CD4-positive, alpha-beta memory T cell (primary cell): ENCODE results near the gene STAG1. TPM values are rescaled to one million over a fixed set of nuclear protein-coding genes. Genes with fewer than 3 reads are reported as not detected.

Experiments
- CTCF ChIA-PET: fragments of 350-600 bp; sonication (Branson Sonifier 250); formaldehyde crosslinking; loops from one replicate; lab custom pipeline; 2021; ENCODE audit warnings: inconsistent platforms; ENCODE audit not compliant: partially characterized antibody; lab: Charles Lee
- POLR2A ChIA-PET: fragments of 350-600 bp; sonication (Branson Sonifier 250); formaldehyde crosslinking; loops from one replicate; lab custom pipeline; 2021; ENCODE audit not compliant: partially characterized antibody; lab: Charles Lee
- DNase-seq, 5 donors: peaks; one replicate each; pipeline versions ENCODE4 v3.0.0 to v3.0.0-alpha.2; 2020 to 2022; ENCODE audit warnings: mixed read lengths in 1 of 5
- H3K27ac ChIP-seq: one replicate; pipeline ENCODE4 v1.7.0; 2013; ENCODE audit warnings: low read depth, low read length
- H3K27me3 ChIP-seq: 2 replicates; pipeline ENCODE4 v1.7.0; 2013; ENCODE audit warnings: mild to moderate bottlenecking, low read length, moderate library complexity; ENCODE audit not compliant: insufficient read depth
- H3K36me3 ChIP-seq: 2 replicates; pipeline ENCODE4 v1.7.0; 2013; ENCODE audit warnings: mild to moderate bottlenecking, low read length, moderate library complexity; ENCODE audit not compliant: insufficient read depth
- H3K4me1 ChIP-seq: 2 replicates; pipeline ENCODE4 v1.7.0; 2013; ENCODE audit warnings: mild to moderate bottlenecking, low read length, moderate library complexity; ENCODE audit not compliant: insufficient read depth
- H3K4me3 ChIP-seq, 2 donors: one replicate each; pipeline ENCODE4 v1.7.0; 2013; ENCODE audit warnings: low read length in 2 of 2, mild to moderate bottlenecking in 1 of 2
- H3K9me3 ChIP-seq, 2 donors: one replicate each; pipeline ENCODE4 v1.7.0; 2013; ENCODE audit warnings: low read length in 2 of 2, control low read depth in 1 of 2; ENCODE audit not compliant: control insufficient read depth in 1 of 2
- H3K27ac Mint-ChIP-seq, 7 donors: one replicate each; pipeline ENCODE4 v1.8.0; 2020 to 2021; ENCODE audit warnings: mixed read lengths in 7 of 7, mild to moderate bottlenecking in 6 of 7, inconsistent platforms in 3 of 7, moderate library complexity in 3 of 7
- H3K27me3 Mint-ChIP-seq, 2 donors: one replicate each; pipeline ENCODE4 v1.8.0; 2020 to 2021; ENCODE audit warnings: mixed read lengths in 2 of 2
- H3K36me3 Mint-ChIP-seq, 2 donors: one replicate each; pipeline ENCODE4 v1.8.0; 2020 to 2021; ENCODE audit warnings: mixed read lengths in 2 of 2, inconsistent platforms in 1 of 2, mild to moderate bottlenecking in 1 of 2
- H3K4me1 Mint-ChIP-seq, 4 donors: one replicate each; pipeline ENCODE4 v1.8.0; 2020 to 2021; ENCODE audit warnings: mixed read lengths in 4 of 4, mild to moderate bottlenecking in 1 of 4
- H3K4me3 Mint-ChIP-seq, 8 donors: one replicate each; pipeline ENCODE4 v1.8.0; 2020 to 2021; ENCODE audit warnings: mixed read lengths in 8 of 8, mild to moderate bottlenecking in 7 of 8, moderate library complexity in 6 of 8, inconsistent platforms in 3 of 8
- H3K9me3 Mint-ChIP-seq, 8 donors: one replicate each; pipeline ENCODE4 v1.8.0; 2020 to 2021; ENCODE audit warnings: mixed read lengths in 8 of 8, mild to moderate bottlenecking in 5 of 8, inconsistent platforms in 3 of 8, moderate library complexity in 1 of 8
- intact Hi-C: fragments of 100-400 bp; cut with micrococcal nuclease; formaldehyde crosslinking; loops from one replicate; pipeline ENCODE4 v1.15.1; 2023
- polyA plus RNA-seq, 2 donors: library from polyadenylated mRNA; unstranded; fragments of 300-500 nt; fragmentation: Illumina TruSeq; gene quantifications; one replicate each; pipeline ENCODE4 v1.2.3, GENCODE V29; 2021
- total RNA-seq, 2 experiments: library from RNA; stranded (reverse); gene quantifications; one replicate each; pipeline ENCODE4 v1.2.3, GENCODE V29; 2021

The STAG1 gene
- total and polyA plus RNA-seq, 4 experiments from 2014 or later, result 17.6 to 56.1 (median 37.1) TPM

DNA sequence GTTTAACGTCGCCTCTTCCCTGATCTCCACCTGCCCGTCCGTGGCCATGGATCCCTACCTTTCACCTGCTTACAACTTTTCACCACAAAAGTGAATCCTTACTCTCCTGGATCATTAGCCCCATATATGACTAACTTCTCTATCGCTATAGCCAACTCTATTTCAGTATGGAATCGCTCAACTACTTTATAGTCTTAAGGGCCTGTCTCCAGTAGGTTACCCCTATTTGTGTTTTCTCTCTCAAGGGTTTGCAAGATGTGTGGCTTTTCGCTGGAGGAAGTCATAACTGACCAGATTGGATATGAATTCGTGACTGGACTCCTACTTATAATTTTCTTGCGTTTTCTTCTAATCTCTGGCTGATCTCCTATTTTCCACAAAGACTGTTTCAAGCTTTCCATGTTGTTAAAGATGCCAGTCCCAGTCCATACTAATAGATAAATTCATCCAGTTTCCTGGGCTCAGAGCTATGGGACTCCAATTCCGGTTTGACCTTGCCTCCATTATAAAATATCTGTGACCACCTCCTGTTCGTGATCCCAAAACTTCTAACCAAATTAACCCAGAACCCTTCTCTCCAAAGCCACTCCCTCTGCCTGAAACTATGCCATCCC is 1.3 kb upstream of the STAG1 start:
- no peaks in the 10 kb centered on the region for H3K9me3 ChIP-seq
- peaks cover 43% of the 10 kb centered on the region for H3K4me1 ChIP-seq
- intact Hi-C loops, result loop anchor here (1.0 to 10.0 kb wide), 4 partner anchors 65 to 1841 kb away; partner anchors contain the start of genes CEP70 and SLC35G2
- no peak for DNase-seq
- H3K36me3 ChIP-seq, result no peaks in the 10 kb centered on the region
- H3K36me3 Mint-ChIP-seq, result peaks cover 0 to 15% of the 10 kb centered on the region in 2 donors
- H3K27ac ChIP-seq, result peak overlapping the region; percentile 80
- ChIA-PET CTCF (interaction anchor here (0.9 to 9.6 kb wide), 36 partner anchors 8 to 1841 kb away, joined by 3 to 206 read pairs (median 6); partner anchors contain the start of genes CEP70, MSL2, NCK1 and PCCB), POLR2A (interaction anchor here (0.7 to 6.4 kb wide), 28 partner anchors 11 to 682 kb away, joined by 3 to 143 read pairs (median 6); partner anchors contain the start of genes IL20RB, MSL2, NCK1 and PCCB)
- peak overlapping the region; percentile 95 to 99 (median 98) for H3K27ac Mint-ChIP-seq
- peak overlapping the region; percentile 72 to 94 for H3K4me3 ChIP-seq
- peaks cover 0 to 2% (median 0%) of the 10 kb centered on the region in 8 donors for H3K9me3 Mint-ChIP-seq
- H3K4me3 Mint-ChIP-seq, result peak overlapping the region; percentile 81 to 97 (median 91)
- no peaks in the 10 kb centered on the region for H3K27me3 ChIP-seq
- peaks cover 34 to 53% (median 42%) of the 10 kb centered on the region in 4 donors for H3K4me1 Mint-ChIP-seq
- peaks cover 0 to 2% of the 10 kb centered on the region in 2 donors for H3K27me3 Mint-ChIP-seq

DNA sequence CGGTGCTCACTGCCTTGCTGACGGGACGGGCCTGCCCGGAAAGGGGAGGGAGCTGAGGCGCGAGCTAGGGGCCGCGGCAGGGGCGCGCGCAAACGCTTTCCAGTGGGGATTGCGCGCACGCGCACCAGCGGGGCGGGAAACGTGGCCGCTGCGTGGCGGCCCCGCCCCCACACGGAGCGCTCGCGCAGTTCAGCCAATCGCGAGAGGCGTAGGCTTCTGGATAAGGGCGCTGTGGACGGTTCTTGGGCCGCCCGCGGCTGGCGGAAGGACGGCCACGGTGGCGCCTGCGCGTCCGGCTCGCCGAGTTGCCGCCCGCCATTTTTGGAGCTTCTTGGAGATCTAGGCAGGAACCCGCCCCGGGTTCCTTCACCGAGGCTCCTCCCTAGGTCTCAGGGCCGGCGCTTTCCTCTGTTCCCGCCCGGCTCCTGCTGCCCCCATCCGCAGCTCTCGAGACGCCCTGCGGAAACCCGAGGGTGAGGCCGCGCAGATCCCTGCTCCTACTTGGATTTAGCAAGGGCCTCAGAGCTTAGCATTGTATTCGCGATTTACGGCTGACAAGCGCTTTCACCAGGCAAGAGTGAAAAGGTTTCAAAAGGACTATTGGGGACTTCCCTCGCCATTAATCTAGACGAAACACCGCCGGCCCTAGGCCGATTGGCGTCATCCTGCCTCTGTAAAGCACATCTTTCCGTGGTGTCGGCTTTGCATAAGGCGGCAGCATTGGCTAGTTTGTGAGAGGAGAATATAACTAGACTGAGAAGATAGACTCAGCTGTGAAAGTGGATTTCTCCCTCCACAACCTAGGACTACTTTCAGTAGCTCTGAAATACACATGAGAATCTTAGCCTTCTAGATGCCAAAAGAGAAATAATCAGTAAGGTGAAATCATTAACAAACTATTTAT is 496 bp upstream of the STAG1 start:
- Mint-ChIP-seq H3K27ac (peak overlapping the region; percentile 95 to 99 (median 98)), H3K9me3 (no peaks in the 10 kb centered on the region), H3K4me1 (peaks cover 32 to 53% (median 39%) of the 10 kb centered on the region in 4 donors), H3K4me3 (peak overlapping the region; percentile 87 to 97 (median 94)), H3K36me3 (peaks cover 0 to 15% of the 10 kb centered on the region in 2 donors), H3K27me3 (no peaks in the 10 kb centered on the region)
- Histone ChIP-seq H3K4me1 (peaks cover 44% of the 10 kb centered on the region), H3K9me3 (no peaks in the 10 kb centered on the region), H3K27me3 (no peaks in the 10 kb centered on the region), H3K27ac (peak overlapping the region; percentile 80), H3K36me3 (no peaks in the 10 kb centered on the region), H3K4me3 (peak overlapping the region; percentile 72 to 94)
- ChIA-PET CTCF (interaction anchor here (0.5 to 9.6 kb wide), 131 partner anchors 8 to 1841 kb away, joined by 3 to 206 read pairs (median 4); partner anchors contain the start of genes CEP70, MSL2, NCK1 and PCCB), POLR2A (interaction anchor here (0.6 to 6.4 kb wide), 53 partner anchors 10 to 1422 kb away, joined by 3 to 143 read pairs (median 5); partner anchors contain the start of genes DBR1, IL20RB, MSL2 and NCK1)
- peak; percentile 97 to 99 (median 99) for DNase-seq
- intact Hi-C loops, result loop anchor here (1.0 to 10.0 kb wide), 10 partner anchors 66 to 1842 kb away; partner anchors contain the start of genes CEP70, MSL2, NCK1 and PCCB

DNA sequence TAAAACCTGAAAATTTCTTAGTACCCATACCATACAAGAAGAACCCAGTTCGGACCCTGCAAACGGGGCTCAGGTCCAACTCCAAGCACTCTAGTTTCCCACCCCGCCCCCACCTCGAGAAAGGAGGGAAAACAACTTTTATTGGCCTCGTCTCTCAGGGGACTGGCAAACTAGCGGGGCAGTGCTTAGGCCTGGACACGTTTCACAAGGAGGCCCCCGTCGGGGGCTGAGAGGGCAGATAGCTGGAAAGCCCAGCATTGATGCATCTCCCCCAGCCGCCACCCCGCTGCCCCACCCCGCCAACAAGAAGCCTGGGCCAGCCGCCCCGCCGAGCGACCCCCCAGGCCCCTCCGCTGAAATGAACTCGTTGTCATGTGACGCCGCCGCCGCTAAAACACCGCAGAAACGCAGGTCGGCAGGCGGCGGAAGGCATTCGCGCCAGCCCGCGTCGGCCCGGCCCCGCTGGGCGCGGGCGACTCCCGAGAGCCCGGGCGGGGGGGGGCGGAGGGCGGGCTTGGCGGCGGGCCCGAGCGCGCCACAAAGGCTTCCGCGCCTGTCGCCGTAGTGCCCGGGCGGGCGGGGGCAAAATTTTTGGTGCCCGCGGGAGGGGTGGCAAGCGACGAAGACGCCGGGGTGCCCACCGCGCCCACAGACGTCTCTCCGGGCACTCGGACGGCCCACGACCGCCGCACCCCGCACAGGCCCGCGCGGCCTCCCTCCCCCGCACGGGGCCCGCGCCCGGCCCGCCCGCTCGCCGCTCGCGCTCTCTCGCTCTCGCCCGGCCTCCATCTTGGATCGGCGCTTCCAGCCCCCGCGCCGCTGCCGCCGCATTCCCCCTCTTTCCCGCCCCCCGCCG is 634 bp downstream of the STAG1 start:
- Histone ChIP-seq H3K27me3 (no peaks in the 10 kb centered on the region), H3K4me1 (peaks cover 46% of the 10 kb centered on the region), H3K27ac (peak overlapping the region; percentile 80), H3K9me3 (no peaks in the 10 kb centered on the region), H3K36me3 (no peaks in the 10 kb centered on the region), H3K4me3 (peak overlapping the region; percentile 76 to 94)
- no peaks in the 10 kb centered on the region for H3K9me3 Mint-ChIP-seq
- ChIA-PET CTCF (interaction anchor here (0.8 to 9.6 kb wide), 66 partner anchors 10 to 1843 kb away, joined by 3 to 206 read pairs (median 5); partner anchors contain the start of genes CEP70, MSL2, NCK1 and PCCB), POLR2A (interaction anchor here (0.6 to 6.4 kb wide), 36 partner anchors 14 to 1423 kb away, joined by 3 to 143 read pairs (median 6); partner anchors contain the start of genes DBR1, IL20RB, MSL2 and NCK1)
- H3K4me3 Mint-ChIP-seq, result peak overlapping the region; percentile 92 to 97 (median 96)
- intact Hi-C loops, result loop anchor here (1.0 to 10.0 kb wide), 10 partner anchors 17 to 1843 kb away; partner anchors contain the start of genes CEP70, MSL2, NCK1 and PCCB
- peaks cover 33 to 59% (median 45%) of the 10 kb centered on the region in 4 donors for H3K4me1 Mint-ChIP-seq
- H3K27me3 Mint-ChIP-seq, result no peaks in the 10 kb centered on the region
- peak; percentile 62 to 75 (median 68) for DNase-seq
- H3K27ac Mint-ChIP-seq, result peak overlapping the region; percentile 95 to 99 (median 98)
- peaks cover 0 to 15% of the 10 kb centered on the region in 2 donors for H3K36me3 Mint-ChIP-seq

DNA sequence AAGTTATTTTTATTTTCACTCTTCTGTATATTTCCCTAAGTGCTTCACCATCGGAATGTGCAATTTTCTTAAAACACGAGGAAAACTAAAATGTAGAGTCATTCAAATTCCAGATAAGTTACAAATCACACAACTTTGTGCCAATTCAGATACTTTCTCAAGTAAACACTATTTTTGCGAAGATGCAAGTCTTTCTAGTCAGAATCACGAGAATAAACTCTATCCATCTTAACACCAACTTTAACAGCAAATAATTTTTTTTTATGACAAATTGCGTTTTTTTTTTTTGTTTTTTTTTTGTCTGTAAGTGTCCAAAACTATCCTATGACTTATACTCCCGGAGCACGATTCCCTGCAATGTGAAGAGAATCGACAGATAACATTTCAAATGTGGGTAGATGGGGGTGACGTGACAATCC is 1.3 kb downstream of the STAG1 start:
- Mint-ChIP-seq H3K4me3 (peak overlapping the region; percentile 84 to 97 (median 94)), H3K9me3 (no peaks in the 10 kb centered on the region), H3K36me3 (peaks cover 4 to 15% of the 10 kb centered on the region in 2 donors), H3K27ac (peak overlapping the region; percentile 84 to 97 (median 93)), H3K27me3 (no peaks in the 10 kb centered on the region), H3K4me1 (peaks cover 37 to 66% (median 49%) of the 10 kb centered on the region in 4 donors)
- Histone ChIP-seq H3K36me3 (no peaks in the 10 kb centered on the region), H3K27me3 (no peaks in the 10 kb centered on the region), H3K4me1 (peaks cover 52% of the 10 kb centered on the region), H3K4me3 (peak overlapping the region; percentile 76 to 94), H3K9me3 (no peaks in the 10 kb centered on the region), H3K27ac (peak overlapping the region; percentile 80)
- CTCF ChIA-PET, result interaction anchor here (1.9 to 9.6 kb wide), 5 partner anchors 24 to 555 kb away, joined by 7 to 206 read pairs (median 80); partner anchors contain the start of genes MSL2 and NCK1
- POLR2A ChIA-PET, result interaction anchor here (2.2 to 6.4 kb wide), 6 partner anchors 21 to 555 kb away, joined by 11 to 143 read pairs (median 38); partner anchors contain the start of genes MSL2 and NCK1
- DNase-seq, result no peak
- intact Hi-C loops, result loop anchor here (2.0 to 10.0 kb wide), 3 partner anchors 16 to 1844 kb away; partner anchors contain the start of gene CEP70

DNA sequence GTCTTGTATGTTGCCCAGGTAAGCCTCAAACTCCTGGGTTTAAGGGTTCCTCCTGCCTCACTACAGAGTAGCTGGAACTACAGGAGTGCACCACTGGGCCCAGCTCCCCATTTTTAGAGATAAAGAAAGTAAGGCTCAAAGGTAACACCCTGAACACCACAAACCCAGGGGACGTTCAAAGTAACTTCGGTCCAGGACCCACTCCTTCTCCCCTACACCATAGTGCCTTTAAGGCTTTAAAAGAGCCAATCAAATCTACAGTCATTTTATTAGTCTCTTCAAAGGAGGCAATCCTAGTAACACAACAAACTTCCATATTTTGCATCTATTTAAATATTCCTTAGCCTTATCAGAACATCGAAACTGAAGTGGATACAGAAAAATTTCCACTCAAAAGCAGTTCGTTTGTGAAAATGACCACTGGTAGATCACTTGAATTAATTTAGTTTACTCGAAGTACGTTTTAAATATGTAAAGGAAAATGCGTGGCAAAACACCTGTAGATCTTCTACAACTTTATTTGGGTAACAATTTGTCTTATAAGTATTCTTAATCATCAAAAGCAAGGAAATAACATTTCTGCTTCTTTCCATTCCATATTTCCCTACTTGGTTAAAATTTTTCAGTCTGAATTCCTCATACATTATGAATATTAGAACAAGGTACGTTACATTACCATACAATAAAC is 1.8 kb downstream of the STAG1 start:
- Histone ChIP-seq H3K36me3 (no peaks in the 10 kb centered on the region), H3K4me1 (peaks cover 58% of the 10 kb centered on the region), H3K9me3 (no peaks in the 10 kb centered on the region), H3K27ac (peak overlapping the region; percentile 80), H3K27me3 (no peaks in the 10 kb centered on the region), H3K4me3 (peak overlapping the region; percentile 76 to 94)
- no peaks in the 10 kb centered on the region for H3K27me3 Mint-ChIP-seq
- H3K36me3 Mint-ChIP-seq, result peaks cover 6 to 19% of the 10 kb centered on the region in 2 donors
- ChIA-PET POLR2A (interaction anchor here (0.6 kb wide), 1 partner anchor 358 kb away, joined by 4 read pairs; no protein-coding TSS in a partner anchor), CTCF (interaction anchor here (1.6 to 2.5 kb wide), 4 partner anchors 16 to 673 kb away, joined by 3 to 10 read pairs (median 6); no protein-coding TSS in a partner anchor)
- peak overlapping the region; percentile 84 to 97 (median 94) for H3K4me3 Mint-ChIP-seq
- peak overlapping the region; percentile 84 to 97 (median 93) for H3K27ac Mint-ChIP-seq
- peak in 1 of 5 donors; percentile 14 for DNase-seq
- H3K4me1 Mint-ChIP-seq, result peaks cover 41 to 71% (median 54%) of the 10 kb centered on the region in 4 donors
- no peaks in the 10 kb centered on the region for H3K9me3 Mint-ChIP-seq
- intact Hi-C loops, result loop anchor here (2.0 to 10.0 kb wide), 3 partner anchors 16 to 1844 kb away; partner anchors contain the start of gene CEP70
